Measurements from ENCODE around the gene TBCCD1. TPM values are rescaled to one million over a fixed set of nuclear protein-coding genes. Genes with fewer than 3 reads are reported as not detected.

TBCCD1 gene
- total and polyA plus RNA-seq, 2 of the 4 experiments (the other 2 are of a cell fraction): 7.9 to 19.7 TPM

GRCh38 chr3:186515125-186515524 lies 52.0 kb downstream of the TBCCD1 start:
- no peak overlapping the region for H3K4me3 ChIP-seq (ENCODE audit: insufficient read depth, low read depth, low read length)
- no CpG with 5 or more reads among the region's 4 CpGs for WGBS, 2 experiments (ENCODE audit: extremely low coverage in 2 of 2, insufficient read length in 1 of 2)
- H4K8ac ChIP-seq (ENCODE audit: low read depth in 2 of 2, low read length in 2 of 2): no peak overlapping the region
- H3K27me3 ChIP-seq (ENCODE audit: control insufficient read depth, insufficient read depth, low read length): peaks cover 29% of the 10 kb centered on the region
- no peak overlapping the region for H3K18ac ChIP-seq (ENCODE audit: low read depth, low read length)
- H2BK15ac ChIP-seq (ENCODE audit: low read depth, low read length): no peak overlapping the region
- no peak overlapping the region for H2BK120ac ChIP-seq (ENCODE audit: low read depth, low read length)
- H3K79me1 ChIP-seq (ENCODE audit: low read depth in 1 of 2, low read length in 2 of 2): no peaks in the 10 kb centered on the region
- no peak overlapping the region for H3K9ac ChIP-seq (ENCODE audit: low read depth, low read length)
- ChIA-PET CTCF (no interaction called here), POLR2A (ENCODE audit: unreplicated experiment) (no interaction called here)
- no peak overlapping the region for H3K27ac ChIP-seq (ENCODE audit: insufficient read depth, low read length)
- H2AK5ac ChIP-seq (ENCODE audit: low read depth, low read length): no peak overlapping the region
- ATAC-seq (ENCODE audit: low read depth): no peak
- intact Hi-C loops (cut with micrococcal nuclease) (no loop called here), dilution Hi-C loops (cut with HindIII; ENCODE audit: low sequenced_read_pairs, unreplicated experiment) (no loop called here), in situ Hi-C loops (cut with MboI; ENCODE audit: low sequenced_read_pairs) (no loop called here)
- no peak overlapping the region for H2AFZ ChIP-seq (replicated peaks; ENCODE audit: low read length, poor library complexity)
- H4K91ac ChIP-seq (ENCODE audit: insufficient read depth, low read depth, low read length): no peak overlapping the region
- no peaks in the 10 kb centered on the region for H3K9me1 ChIP-seq (ENCODE audit: insufficient read depth, low read length)
- H3K9me3 ChIP-seq (ENCODE audit: control insufficient read depth, insufficient read depth, low read length): peaks cover 3% of the 10 kb centered on the region; the same call in 1 of the 2 replicates
- no peak overlapping the region for H3K56ac ChIP-seq (ENCODE audit: extremely low read depth, insufficient read depth, low read length)
- H4K5ac ChIP-seq (ENCODE audit: low read depth, low read length): no peak overlapping the region
- no peak overlapping the region for H3K4me2 ChIP-seq (ENCODE audit: low read depth, low read length)
- H3K4ac ChIP-seq (ENCODE audit: low read depth, low read length): no peak overlapping the region
- H2BK5ac ChIP-seq (ENCODE audit: low read depth, low read length, poor library complexity, severe bottlenecking): no peak overlapping the region
- H3K14ac ChIP-seq (replicated peaks; ENCODE audit: low read depth, low read length): no peak overlapping the region
- no peak for DNase-seq
- no peak overlapping the region for H2AK9ac ChIP-seq (replicated peaks; ENCODE audit: low read depth, low read length, poor library complexity)
- H2BK20ac ChIP-seq (ENCODE audit: low read depth, low read length): no peak overlapping the region
- no peaks in the 10 kb centered on the region for H3K36me3 ChIP-seq (ENCODE audit: control insufficient read depth, insufficient read depth, low read length)
- TF ChIP-seq ELK1 (IDR thresholded peaks at IDR 0.05; ENCODE audit: borderline replicate concordance, low read depth, low read length) (no peak), MAFK (IDR thresholded peaks at IDR 0.05; ENCODE audit: low read depth, low read length) (no peak), BHLHE40 (IDR thresholded peaks at IDR 0.05; ENCODE audit: low read depth, low read length) (no peak), MAZ (IDR thresholded peaks at IDR 0.05; ENCODE audit: borderline replicate concordance, low read depth, low read length) (no peak), CTCF (conservative IDR thresholded peaks at IDR 0.05; ENCODE audit: low read depth, low read length) (no peak), FOS (IDR thresholded peaks at IDR 0.05; ENCODE audit: low read depth, low read length) (no peak), USF2 (IDR thresholded peaks at IDR 0.05; ENCODE audit: low read depth, low read length) (no peak), CEBPB (IDR thresholded peaks at IDR 0.05; ENCODE audit: low read depth, low read length) (no peak), NFE2L2 (IDR thresholded peaks at IDR 0.05; ENCODE audit: low read depth, low read length) (no peak), POLR2A (IDR thresholded peaks at IDR 0.05; ENCODE audit: low read depth, low read length) (no peak), SMC3 (IDR thresholded peaks at IDR 0.05; ENCODE audit: low read depth, low read length) (no peak), MXI1 (IDR thresholded peaks at IDR 0.05; ENCODE audit: borderline replicate concordance, low read depth, low read length) (no peak), RCOR1 (IDR thresholded peaks at IDR 0.05; ENCODE audit: insufficient replicate concordance, low read length) (no peak), RFX5 (IDR thresholded peaks at IDR 0.05; ENCODE audit: low read depth, low read length) (no peak), CHD1 (IDR thresholded peaks at IDR 0.05; ENCODE audit: low read depth, low read length) (no peak), RAD21 (IDR thresholded peaks at IDR 0.05; ENCODE audit: low read length) (no peak)
- H4K20me1 ChIP-seq (ENCODE audit: insufficient read depth, low read length): no peaks in the 10 kb centered on the region
- H3K4me1 ChIP-seq (ENCODE audit: control insufficient read depth, insufficient read depth, low read length): no peaks in the 10 kb centered on the region
- no TSS peak for BruUV-seq (replicated peaks)
- no peak overlapping the region for H3K23ac ChIP-seq (ENCODE audit: low read depth, low read length)

Data from IMR-90 (cell line).